HepG2 (cell line): Measurements from ENCODE around the gene ZBTB45. TPM values are rescaled to one million over a fixed set of nuclear protein-coding genes. Genes with fewer than 3 reads are reported as not detected.

ENCODE experiments used
- AGO1 ChIP-seq: fragments of 200-400 bp; formaldehyde crosslinking; IDR thresholded peaks from 2 replicates; pipeline ENCODE4 v1.6.1; 2017; ENCODE audit warnings: mild to moderate bottlenecking, low read depth, low read length, moderate library complexity; ENCODE audit not compliant: poor library complexity, severe bottlenecking
- FOXO4 ChIP-seq: sonication (generic); formaldehyde crosslinking; conservative IDR thresholded peaks from 2 replicates; pipeline ENCODE4 v1.8.1; 2023; ENCODE audit warnings: missing genetic modification reagents
- HINFP ChIP-seq: sonication (generic); formaldehyde crosslinking; IDR thresholded peaks from 2 replicates; pipeline ENCODE4 v1.4.0; 2020; ENCODE audit warnings: low read depth, mild to moderate bottlenecking, missing genetic modification reagents
- IKZF5 ChIP-seq: IDR thresholded peaks from 2 replicates; pipeline ENCODE4 v1.6.1; 2018; ENCODE audit warnings: missing genetic modification reagents, mild to moderate bottlenecking, missing compliant biosample characterization
- NFATC3 ChIP-seq: sonication (generic); formaldehyde crosslinking; IDR thresholded peaks from 2 replicates; pipeline ENCODE4 v1.5.1; 2020; ENCODE audit warnings: mild to moderate bottlenecking, missing genetic modification reagents
- NFE2L2 ChIP-seq: fragments of 150-350 bp; IDR thresholded peaks from 2 replicates; pipeline ENCODE4 v1.6.1; 2014; ENCODE audit warnings: low read length
- NFYB ChIP-seq: sonication (generic); formaldehyde crosslinking; IDR thresholded peaks from 2 replicates; pipeline ENCODE4 v1.4.0; 2020; ENCODE audit warnings: missing genetic modification reagents
- PAX8 ChIP-seq: sonication (generic); formaldehyde crosslinking; IDR thresholded peaks from 2 replicates; pipeline ENCODE4 v1.8.0; 2022; ENCODE audit warnings: mild to moderate bottlenecking, missing genetic modification reagents, borderline replicate concordance
- PHF8 ChIP-seq: sonication (generic); formaldehyde crosslinking; IDR thresholded peaks from 2 replicates; pipeline ENCODE4 v1.5.0; 2020; ENCODE audit warnings: missing genetic modification reagents
- RFX5 ChIP-seq: IDR thresholded peaks from 2 replicates; pipeline ENCODE4 v1.6.1; 2011; ENCODE audit warnings: low read depth, low read length, improper control_type of control experiment
- ZBTB25 ChIP-seq: IDR thresholded peaks from 2 replicates; pipeline ENCODE4 v1.6.1; 2018; ENCODE audit warnings: missing genetic modification reagents
- ZNF572 ChIP-seq: sonication (generic); formaldehyde crosslinking; IDR thresholded peaks from 2 replicates; pipeline ENCODE4 v1.5.1; 2020; ENCODE audit warnings: mild to moderate bottlenecking, missing genetic modification reagents
- ZNF574 ChIP-seq: sonication (generic); formaldehyde crosslinking; IDR thresholded peaks from 2 replicates; pipeline ENCODE4 v1.4.0; 2020; ENCODE audit warnings: missing genetic modification reagents
- ZNF605 ChIP-seq: sonication (generic); formaldehyde crosslinking; IDR thresholded peaks from 2 replicates; pipeline ENCODE4 v1.8.0; 2022; ENCODE audit warnings: mild to moderate bottlenecking, missing genetic modification reagents
- ZNF616 ChIP-seq: sonication (generic); formaldehyde crosslinking; IDR thresholded peaks from 2 replicates; pipeline ENCODE4 v1.5.0; 2020; ENCODE audit warnings: low read depth, mild to moderate bottlenecking, missing genetic modification reagents
- ZNF724P ChIP-seq: sonication (generic); formaldehyde crosslinking; IDR thresholded peaks from 2 replicates; pipeline ENCODE4 v1.8.0; 2022; ENCODE audit warnings: missing genetic modification reagents, borderline replicate concordance
- ZNF747 ChIP-seq: sonication (generic); formaldehyde crosslinking; IDR thresholded peaks from 2 replicates; pipeline ENCODE4 v1.8.1; 2023; ENCODE audit warnings: missing genetic modification reagents, mild to moderate bottlenecking, borderline replicate concordance
- ZNF775 ChIP-seq: sonication (generic); formaldehyde crosslinking; IDR thresholded peaks from 2 replicates; pipeline ENCODE4 v1.4.0; 2020; ENCODE audit warnings: missing genetic modification reagents, mild to moderate bottlenecking, moderate library complexity, borderline replicate concordance
- ZSCAN5A ChIP-seq: sonication (generic); formaldehyde crosslinking; IDR thresholded peaks from 2 replicates; pipeline ENCODE4 v1.8.0; 2022; ENCODE audit warnings: mild to moderate bottlenecking, missing genetic modification reagents, borderline replicate concordance
- polyA plus RNA-seq, 8 experiments: library from polyadenylated mRNA; depleted of rRNA in 3 of 8; stranded (reverse) in 7 of 8; unstranded in 1 of 8; fragments of >200 nt; fragmentation: Illumina TruSeq in 4 of 8; extraction: Trizol in 4 of 8; gene quantifications; 2 replicates each; pipeline versions ENCODE4 v1.2.1 to v1.2.3, GENCODE V29; 2011 to 2016; ENCODE audit warnings: low read depth in 4 of 8, missing spikeins in 1 of 8, mixed read lengths in 1 of 8; ENCODE audit not compliant: insufficient read depth in 1 of 8
- total RNA-seq, 5 experiments: library from RNA; depleted of rRNA; stranded (reverse); fragments of >200 nt; fragmentation: Illumina TruSeq; extraction: Trizol; gene quantifications; 2 replicates each; pipeline ENCODE4 v1.2.3, GENCODE V29; 2016; ENCODE audit warnings: low read depth in 1 of 5

ZBTB45 gene
- total and polyA plus RNA-seq, 2 of the 13 experiments (the other 11 are each of a cell fraction or from before 2014, with no cell fraction given) = 3.0 to 3.7 TPM

GRCh38 chr19:58466760-58467589, 52.6 kb downstream of the ZBTB45 start, which contains the start of gene ZNF324 (continued):
- TF ChIP-seq ZNF775 (CRISPR knock-in tag) (no peak), ZNF747 (no peak), ZNF724P (CRISPR knock-in tag) (0 out of 2 replicates have a peak, but pooled peaks have one; percentile 33), NFE2L2 (no peak), PAX8 (CRISPR knock-in tag) (no peak), ZNF605 (0 out of 2 replicates have a peak, but pooled peaks have one; percentile 66), ZNF572 (CRISPR knock-in tag) (0 out of 2 replicates have a peak, but pooled peaks have one; percentile 58), ZSCAN5A (no peak), ZNF616 (CRISPR knock-in tag) (no peak), RFX5 (no peak), ZNF574 (peak; percentile 81), HINFP (CRISPR knock-in tag) (peak; percentile 89), NFYB (CRISPR knock-in tag) (peak; percentile 92), ZBTB25 (CRISPR knock-in tag) (peak; percentile 39; the same call in 1 of the 2 replicates), FOXO4 (CRISPR knock-in tag) (no peak), IKZF5 (CRISPR knock-in tag) (0 out of 2 replicates have a peak, but pooled peaks have one; percentile 16), AGO1 (peak; percentile 48), PHF8 (CRISPR knock-in tag) (peak; percentile 59; the same call in 1 of the 2 replicates), NFATC3 (CRISPR knock-in tag) (no peak)
